Measurements from ENCODE around the gene ARHGEF16. TPM values are rescaled to one million over a fixed set of nuclear protein-coding genes. Genes with fewer than 3 reads are reported as not detected.

Gene ARHGEF16
- polyA plus RNA-seq, 1 donor = 17.6 TPM

GRCh38 chr1:3482378-3482849, 27.9 kb downstream of the ARHGEF16 start:
- no peak for DNase-seq

GRCh38 chr1:3483380-3483779, 28.9 kb downstream of the ARHGEF16 start:
- no peak for DNase-seq

DNA sequence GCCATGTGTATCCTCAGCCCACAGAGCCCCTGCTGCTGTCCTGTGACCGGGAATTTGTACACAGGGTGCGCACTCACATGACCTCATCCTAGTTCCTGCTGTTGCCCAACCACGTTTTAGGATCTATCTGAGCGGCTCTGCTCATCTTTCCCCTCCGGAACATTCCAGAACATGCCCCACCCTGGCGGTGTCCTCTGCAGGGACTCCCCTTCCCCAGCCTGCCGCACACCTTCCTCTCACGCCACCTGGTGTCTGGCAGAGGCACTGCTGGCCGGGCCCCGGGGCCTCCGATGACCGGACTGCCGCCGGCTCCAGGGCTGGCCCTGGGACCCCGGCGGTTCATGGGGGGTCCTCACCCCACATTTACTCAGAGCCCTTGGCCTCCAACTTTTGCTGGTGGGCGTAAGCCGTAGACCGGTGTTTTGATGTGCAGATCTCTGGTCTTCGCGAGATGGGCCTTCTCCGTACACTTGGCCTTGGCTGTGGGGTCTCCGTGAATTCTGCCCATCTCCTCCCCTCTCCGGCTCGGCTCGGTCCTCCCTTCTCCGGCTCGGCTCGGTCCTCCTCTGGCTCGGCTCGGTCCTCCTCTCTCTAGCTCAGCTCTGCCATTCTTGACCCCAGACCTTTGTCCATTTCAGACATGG, 29.5 kb downstream of the ARHGEF16 start:
- peak; percentile 15 for DNase-seq

DNA sequence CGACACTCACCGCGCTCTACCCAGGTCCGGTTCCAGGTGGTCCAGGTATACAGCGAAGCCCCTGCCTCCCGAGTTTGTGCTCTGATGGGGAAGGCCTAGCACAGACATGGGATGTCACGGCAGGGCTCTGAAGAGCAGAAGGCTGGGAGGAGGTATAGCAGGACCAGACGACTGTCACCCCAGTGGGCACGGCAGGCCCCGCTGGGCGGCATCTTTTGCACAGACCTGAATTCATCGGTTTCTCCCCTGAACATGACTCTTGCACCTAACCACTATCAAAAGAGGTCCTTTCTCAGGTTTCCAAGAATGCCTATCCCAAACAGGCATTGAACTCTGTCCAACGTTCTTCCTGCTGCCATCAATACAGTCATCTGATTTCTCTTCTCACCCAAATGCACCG, 30.6 kb downstream of the ARHGEF16 start:
- no peak for DNase-seq

GRCh38 chr1:3488432-3488831, 34.0 kb downstream of the ARHGEF16 start:
- no peak for DNase-seq

DNA sequence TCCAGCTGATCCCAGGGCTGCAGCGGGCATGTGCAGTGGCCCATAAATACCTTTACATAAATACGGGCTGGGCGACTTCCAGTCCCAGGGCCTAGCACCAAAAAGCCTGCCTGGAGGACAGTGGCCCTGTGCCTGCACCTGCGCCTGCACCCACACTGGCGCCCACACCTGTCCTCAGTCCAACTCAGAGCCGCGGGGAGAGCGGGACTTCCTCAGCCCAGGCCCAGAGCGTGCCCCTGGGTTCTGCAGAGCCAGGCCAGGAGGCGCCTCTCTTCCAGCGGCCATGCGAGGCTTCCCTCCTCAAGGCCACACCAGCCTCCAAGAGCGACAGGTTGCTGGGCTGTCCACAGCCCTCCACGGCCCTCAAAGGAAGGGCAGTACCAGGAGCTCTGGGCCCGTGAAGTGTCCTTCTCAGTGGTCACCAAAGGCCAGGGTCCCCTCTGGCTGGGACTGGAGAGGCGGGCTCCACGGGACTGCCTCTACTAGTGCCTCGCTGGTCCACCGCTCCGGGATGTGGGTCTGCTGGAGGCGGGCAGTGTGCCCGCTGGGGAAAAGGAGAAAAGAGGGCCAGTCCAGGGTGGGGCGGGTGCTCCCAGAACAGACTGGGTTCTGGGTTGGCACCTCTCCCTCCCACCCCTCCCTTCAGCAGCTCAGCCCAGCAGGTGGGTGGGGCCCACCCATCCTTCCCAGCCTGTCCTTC, 35.7 kb downstream of the ARHGEF16 start:
- no peak for DNase-seq

- DNase-seq = peak; percentile 51
Observed at GRCh38 chr1:3491291-3492246, 37.1 kb downstream of the ARHGEF16 start.

- no peak for DNase-seq
Observed at GRCh38 chr1:3492545-3493246, 38.2 kb downstream of the ARHGEF16 start.

- DNase-seq = no peak
Observed at GRCh38 chr1:3494321-3495308, 40.1 kb downstream of the ARHGEF16 start.

DNA sequence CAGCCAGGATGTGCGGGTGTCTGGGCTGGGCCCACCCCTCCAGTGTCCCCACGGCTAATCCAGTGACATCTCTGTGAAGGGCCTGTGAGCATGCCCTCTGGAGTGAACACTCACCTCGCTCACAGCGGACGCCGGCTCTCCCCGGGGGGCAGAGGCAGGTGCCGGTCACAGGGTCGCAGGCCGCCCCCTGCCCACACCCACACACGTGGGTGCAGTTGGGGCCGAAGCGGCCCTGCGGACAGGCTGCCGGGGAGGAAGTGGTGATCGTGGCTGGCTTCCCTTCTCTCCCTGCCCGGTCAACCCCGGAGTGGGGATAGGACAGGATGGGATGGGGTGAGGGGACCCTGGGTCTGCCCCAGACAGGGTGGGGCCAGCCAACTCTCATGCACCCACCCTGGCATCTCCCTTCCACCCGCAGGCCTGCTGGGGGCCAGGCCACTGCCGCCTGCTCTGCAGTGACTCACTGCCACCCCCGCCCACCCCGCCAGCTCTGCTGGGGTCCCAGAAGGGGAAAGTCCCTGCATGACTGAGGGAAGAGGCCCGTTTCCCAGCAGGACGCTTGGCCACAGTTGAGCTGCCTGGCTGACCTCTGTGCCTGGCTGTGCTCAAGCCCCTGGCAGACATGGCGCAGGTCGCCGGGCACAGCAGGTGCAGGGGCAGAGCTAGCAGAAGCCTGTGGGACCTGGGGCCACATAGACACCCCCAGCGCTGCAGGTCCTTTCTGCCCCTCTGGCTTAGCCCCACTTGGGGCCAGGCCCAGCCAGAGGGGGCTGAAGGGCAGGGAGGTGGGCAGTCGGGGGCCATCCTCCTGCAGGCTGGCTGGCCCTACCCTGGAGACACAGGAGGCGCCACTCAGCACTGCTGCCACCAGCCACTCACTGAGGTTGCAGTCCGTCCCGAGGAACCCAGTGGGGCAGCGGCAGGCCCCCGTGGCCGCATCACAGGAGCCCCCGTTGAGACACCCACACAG, 41.6 kb downstream of the ARHGEF16 start:
- DNase-seq = no peak

GRCh38 chr1:3496916-3497315, 42.5 kb downstream of the ARHGEF16 start:
- no peak for DNase-seq

DNA sequence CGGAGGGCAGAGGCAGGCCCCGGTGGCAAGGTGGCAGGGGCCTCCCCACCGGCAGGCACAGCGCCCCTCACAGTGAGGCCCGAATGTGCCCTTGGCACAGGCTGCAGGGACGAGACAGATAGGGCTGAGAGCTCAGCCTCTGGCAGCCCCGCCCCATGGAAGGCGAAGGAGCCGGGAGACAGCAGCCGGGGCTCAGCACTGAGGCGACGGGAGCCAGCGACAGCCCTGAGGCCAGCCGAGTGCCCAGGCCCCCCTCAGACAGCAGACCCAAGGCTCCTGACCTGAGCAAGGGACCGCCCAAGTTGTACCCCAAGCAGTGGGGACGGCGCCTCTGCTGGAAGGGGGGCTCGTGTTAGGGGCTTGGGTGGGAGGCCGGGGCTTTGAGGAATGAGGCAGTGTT, 43.1 kb downstream of the ARHGEF16 start:
- no peak for DNase-seq

DNA sequence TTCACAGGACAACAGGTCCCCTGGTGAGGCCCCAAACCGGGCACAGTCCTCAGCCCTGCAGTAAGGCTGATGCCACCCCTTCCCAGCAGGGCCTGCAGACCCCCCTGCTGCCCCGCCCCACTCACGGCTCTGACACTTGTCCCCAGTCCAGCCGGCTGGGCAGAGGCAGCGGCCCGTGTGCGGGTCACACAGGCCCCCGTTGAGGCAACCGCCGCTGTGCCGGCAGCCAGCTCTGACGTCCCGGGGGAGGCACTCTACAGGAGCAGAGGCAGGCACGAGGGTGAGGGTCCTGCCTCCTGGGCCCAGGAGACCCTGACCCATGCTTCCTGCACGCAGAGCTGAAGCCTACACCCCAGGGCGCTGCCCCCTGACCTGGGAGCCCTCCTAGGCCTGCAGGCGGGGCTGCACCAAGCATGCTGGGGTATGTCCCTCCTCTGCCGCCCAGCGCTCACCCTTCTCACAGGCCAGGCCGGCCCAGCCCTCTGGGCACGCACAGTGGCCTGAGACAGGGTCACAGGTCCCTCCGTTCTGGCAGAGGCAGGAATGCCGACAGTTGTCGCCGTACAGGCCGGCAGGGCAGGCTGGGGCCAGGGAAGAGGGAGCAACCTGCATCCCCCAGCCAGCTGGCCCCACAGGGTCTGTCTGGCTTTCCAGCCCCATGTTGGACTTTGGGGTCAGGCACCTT, 43.9 kb downstream of the ARHGEF16 start:
- DNase-seq = no peak

DNA sequence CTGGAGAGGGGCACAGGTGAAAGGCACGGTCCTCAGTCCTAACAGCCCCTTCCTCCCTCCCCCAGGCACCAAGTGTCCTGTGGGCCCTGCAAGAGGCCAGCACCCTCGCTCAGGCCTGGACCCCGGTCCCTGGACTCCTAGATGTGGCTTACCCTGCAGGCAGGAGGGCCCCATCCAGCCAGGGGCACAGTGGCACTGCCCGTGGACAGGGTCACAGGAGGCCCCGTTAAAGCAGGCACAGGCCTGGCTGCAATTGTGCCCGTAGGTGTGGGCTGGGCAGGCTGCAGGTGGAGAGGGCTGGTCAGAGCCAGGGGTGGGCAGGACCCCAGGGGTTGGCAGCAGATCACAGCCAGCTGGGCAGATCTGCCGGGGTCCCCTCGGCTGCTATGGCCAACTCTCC, 44.5 kb downstream of the ARHGEF16 start:
- DNase-seq = no peak

DNA sequence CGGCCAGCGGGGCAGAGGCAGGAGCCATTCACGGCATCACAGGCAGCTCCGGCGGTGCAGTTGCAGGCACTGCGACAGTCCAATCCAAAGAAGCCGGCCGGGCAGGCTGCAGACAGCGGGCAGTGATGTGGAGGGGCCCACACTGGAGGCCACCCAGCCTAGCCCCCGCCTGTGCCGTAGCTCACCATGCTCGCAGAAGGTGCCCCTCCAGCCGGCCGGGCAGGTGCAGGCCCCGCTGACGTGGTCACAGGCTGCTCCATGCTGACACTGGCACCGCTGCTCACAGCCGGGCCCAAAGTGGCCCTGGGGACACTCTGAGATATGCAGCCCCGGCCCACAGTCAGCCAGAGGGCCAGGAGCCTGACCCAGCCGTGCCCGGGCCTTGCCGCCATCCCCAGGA, 45.1 kb downstream of the ARHGEF16 start:
- DNase-seq = no peak

DNA sequence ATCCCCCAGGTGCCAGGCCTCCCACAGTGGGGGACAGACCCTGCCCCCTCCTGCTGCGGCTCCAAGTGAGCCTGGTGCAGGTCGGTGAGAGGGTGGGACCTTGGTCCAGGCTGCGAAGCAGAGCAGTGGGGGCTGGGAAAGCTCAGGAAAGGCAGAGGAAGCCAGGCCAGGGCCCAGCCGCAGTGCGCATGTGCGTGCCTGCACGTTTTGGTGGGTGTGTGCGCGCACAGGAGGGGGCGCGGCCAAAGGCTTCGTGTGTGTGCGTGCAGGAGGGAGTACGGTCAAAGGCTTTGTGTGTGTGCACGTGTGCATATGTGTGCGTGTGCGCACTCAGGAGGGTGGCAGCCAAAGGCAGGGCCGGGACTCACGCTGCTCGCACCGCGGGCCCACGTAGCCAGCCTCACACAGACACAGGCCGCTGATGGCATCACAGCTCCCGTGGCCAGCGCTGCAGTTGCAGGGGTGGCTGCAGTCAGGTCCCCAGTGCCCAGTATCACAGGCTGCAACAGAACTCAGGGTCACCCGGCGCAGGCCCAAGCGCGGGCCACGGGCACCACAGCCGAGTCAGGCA, 45.9 kb downstream of the ARHGEF16 start:
- DNase-seq = no peak

- DNase-seq = no peak
Observed at GRCh38 chr1:3501437-3501836, 47.0 kb downstream of the ARHGEF16 start.

DNA sequence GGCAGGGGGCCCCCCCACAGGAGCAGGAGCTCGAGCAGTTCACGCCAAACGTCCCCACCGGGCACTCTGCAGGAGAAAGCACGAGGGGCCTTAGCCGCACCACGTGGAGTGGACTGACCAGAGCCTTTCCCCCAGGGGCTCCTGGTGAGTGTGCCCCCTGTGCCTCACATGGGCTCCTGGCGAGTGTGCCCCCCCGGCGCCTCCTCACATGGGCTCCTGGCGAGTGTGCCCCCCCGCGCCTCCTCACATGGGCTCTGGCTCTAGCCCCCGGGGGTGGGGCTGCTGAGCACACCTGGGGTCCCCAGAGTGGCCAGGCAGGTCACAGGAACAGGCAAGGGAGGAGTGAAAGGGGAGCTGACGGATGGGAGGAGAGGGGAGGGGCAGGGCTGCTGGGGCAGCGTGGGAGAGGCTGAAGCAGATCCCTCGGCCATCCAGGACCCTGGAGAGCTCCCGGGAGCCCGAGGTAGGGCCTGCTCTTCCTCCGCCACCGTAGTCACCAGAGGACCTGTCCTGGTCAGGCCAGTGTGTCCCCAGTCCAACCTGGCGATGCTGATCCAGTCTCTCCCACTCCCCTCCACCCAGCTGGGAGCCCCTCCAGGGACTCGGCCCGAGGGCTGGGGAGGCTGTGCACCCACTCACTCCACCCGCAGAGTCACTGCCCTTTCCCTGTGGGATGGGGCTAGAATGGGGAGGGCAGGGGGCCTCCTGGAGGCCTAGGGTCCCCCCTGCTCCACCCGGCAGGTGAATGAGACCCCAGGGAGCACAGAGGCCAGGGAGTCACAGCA, 47.6 kb downstream of the ARHGEF16 start:
- DNase-seq = peak; percentile 86
